CD14-positive monocyte (primary cell): Measurements from ENCODE around the gene CYTH1. TPM values are rescaled to one million over a fixed set of nuclear protein-coding genes. Genes with fewer than 3 reads are reported as not detected.

ENCODE experiments used
- DNase-seq, 3 donors: peaks; one replicate each; pipeline ENCODE4 v3.0.0-alpha.2; 2011 to 2022
- H2AFZ ChIP-seq: 2 replicates; pipeline ENCODE4 v1.6.0; 2012; ENCODE audit warnings: mild to moderate bottlenecking, low read depth, low read length, inconsistent platforms; ENCODE audit not compliant: insufficient read depth, poor library complexity, severe bottlenecking
- H3K27ac ChIP-seq, 2 donors: 1 replicate in 1 of 2; 2 replicates in 1 of 2; pipeline ENCODE4 v1.5.1; 2012 to 2013; ENCODE audit warnings: low read length in 2 of 2, control low read depth in 1 of 2, inconsistent platforms in 1 of 2, low read depth in 1 of 2, mild to moderate bottlenecking in 1 of 2
- H3K27me3 ChIP-seq, 2 donors: one replicate each; pipeline versions ENCODE4 v1.6.0 to v1.6.1; 2011 to 2013; ENCODE audit warnings: low read length in 2 of 2; ENCODE audit not compliant: control insufficient read depth in 2 of 2, insufficient read depth in 2 of 2
- H3K36me3 ChIP-seq, 2 donors: replicated peaks in 1 of 2; 1 replicate in 1 of 2; 2 replicates in 1 of 2; pipeline versions ENCODE4 v1.5.1 to v1.6.1; 2012 to 2013; ENCODE audit warnings: low read length in 2 of 2, control low read depth in 1 of 2, inconsistent platforms in 1 of 2, mild to moderate bottlenecking in 1 of 2; ENCODE audit not compliant: insufficient read depth in 2 of 2, control insufficient read depth in 1 of 2
- H3K4me1 ChIP-seq, 2 donors: 1 replicate in 1 of 2; 2 replicates in 1 of 2; pipeline versions ENCODE4 v1.5.1 to v1.6.1; 2012 to 2013; ENCODE audit warnings: low read length in 2 of 2, control low read depth in 1 of 2, inconsistent platforms in 1 of 2, mild to moderate bottlenecking in 1 of 2, moderate library complexity in 1 of 2; ENCODE audit not compliant: insufficient read depth in 2 of 2, control insufficient read depth in 1 of 2
- H3K4me2 ChIP-seq: replicated peaks from 2 replicates; pipeline ENCODE3; 2012; ENCODE audit warnings: low read length, moderate library complexity, mild to moderate bottlenecking; ENCODE audit not compliant: poor library complexity, severe bottlenecking; ENCODE audit errors: extremely low read depth
- H3K4me3 ChIP-seq, 3 experiments: fragments of 200-600 bp in 1 of 3; sonication (generic) in 1 of 3; replicated peaks in 1 of 3; 1 replicate in 2 of 3; 2 replicates in 1 of 3; pipeline ENCODE4 v1.5.1; 2011 to 2013; ENCODE audit warnings: low read length in 3 of 3, mild to moderate bottlenecking in 3 of 3, control low read depth in 2 of 3, low read depth in 2 of 3, inconsistent platforms in 1 of 3, moderate library complexity in 1 of 3
- H3K79me2 ChIP-seq: 2 replicates; pipeline ENCODE4 v1.6.0; 2012; ENCODE audit warnings: mild to moderate bottlenecking, control low read depth, inconsistent platforms, low read length, moderate library complexity; ENCODE audit not compliant: insufficient read depth
- H3K9ac ChIP-seq: 2 replicates; pipeline ENCODE4 v1.6.0; 2017; ENCODE audit warnings: low read length, mild to moderate bottlenecking; ENCODE audit not compliant: insufficient read depth, poor library complexity, severe bottlenecking
- H3K9me3 ChIP-seq, 2 donors: replicated peaks in 1 of 2; 1 replicate in 1 of 2; 2 replicates in 1 of 2; pipeline versions ENCODE4 v1.5.1 to v1.6.1; 2012 to 2013; ENCODE audit warnings: low read length in 2 of 2, control low read depth in 1 of 2; ENCODE audit not compliant: control insufficient read depth in 1 of 2, insufficient read depth in 1 of 2
- H4K20me1 ChIP-seq: 2 replicates; pipeline ENCODE4 v1.6.0; 2012; ENCODE audit warnings: mild to moderate bottlenecking, low read length, control low read depth, moderate library complexity; ENCODE audit not compliant: insufficient read depth
- H3K27ac Mint-ChIP-seq, 7 donors: one replicate each; pipeline ENCODE4 v1.8.0; 2020; ENCODE audit warnings: mild to moderate bottlenecking in 7 of 7, mixed read lengths in 7 of 7, moderate library complexity in 6 of 7, inconsistent platforms in 2 of 7
- H3K27me3 Mint-ChIP-seq, 3 donors: one replicate each; pipeline ENCODE4 v1.8.0; 2021 to 2022; ENCODE audit warnings: low read depth in 3 of 3, mild to moderate bottlenecking in 3 of 3, mixed read lengths in 3 of 3, moderate library complexity in 3 of 3, inconsistent platforms in 1 of 3
- H3K36me3 Mint-ChIP-seq, 2 donors: one replicate each; pipeline ENCODE4 v1.8.0; 2020; ENCODE audit warnings: mixed read lengths in 2 of 2, inconsistent platforms in 1 of 2, mild to moderate bottlenecking in 1 of 2
- H3K4me1 Mint-ChIP-seq: one replicate; pipeline ENCODE4 v1.8.0; 2020; ENCODE audit warnings: mild to moderate bottlenecking, mixed read lengths
- H3K4me3 Mint-ChIP-seq, 2 donors: one replicate each; pipeline ENCODE4 v1.8.0; 2020; ENCODE audit warnings: mild to moderate bottlenecking in 2 of 2, mixed read lengths in 2 of 2, moderate library complexity in 1 of 2
- H3K9me3 Mint-ChIP-seq, 7 donors: one replicate each; pipeline ENCODE4 v1.8.0; 2020 to 2022; ENCODE audit warnings: mixed read lengths in 7 of 7, mild to moderate bottlenecking in 6 of 7, moderate library complexity in 6 of 7, inconsistent platforms in 2 of 7
- WGBS: methylation state at CpG from one replicate; pipeline ENCODE4 v1.1.5; 2013; ENCODE audit warnings: missing lambda C conversion rate; ENCODE audit not compliant: insufficient coverage; 5-methylcytosine and 5-hydroxymethylcytosine counted together
- intact Hi-C, 2 donors: fragments of 100-400 bp; cut with micrococcal nuclease; formaldehyde crosslinking; loops; one replicate each; pipeline versions ENCODE4 v1.15.0 to v1.15.1; 2023
- polyA plus RNA-seq, 3 donors: library from polyadenylated mRNA; depleted of rRNA in 1 of 3; unstranded in 2 of 3; stranded (reverse) in 1 of 3; fragments of 300-500 nt in 2 of 3; fragments of >200 nt in 1 of 3; fragmentation: Illumina TruSeq in 2 of 3; gene quantifications; 1 replicate in 2 of 3; 2 replicates in 1 of 3; pipeline ENCODE4 v1.2.3, GENCODE V29; 2012 to 2021
- TF ChIP-seq, protein P1 (sequence below): fragments of 200-600 bp; IDR thresholded peaks from one replicate; pipeline ENCODE4 v1.8.0; 2022; ENCODE audit warnings: antibody characterized with exemption, mild to moderate bottlenecking

The CYTH1 gene
- polyA plus RNA-seq, 3 donors = 68.6 to 211 (median 80.9) TPM

DNA sequence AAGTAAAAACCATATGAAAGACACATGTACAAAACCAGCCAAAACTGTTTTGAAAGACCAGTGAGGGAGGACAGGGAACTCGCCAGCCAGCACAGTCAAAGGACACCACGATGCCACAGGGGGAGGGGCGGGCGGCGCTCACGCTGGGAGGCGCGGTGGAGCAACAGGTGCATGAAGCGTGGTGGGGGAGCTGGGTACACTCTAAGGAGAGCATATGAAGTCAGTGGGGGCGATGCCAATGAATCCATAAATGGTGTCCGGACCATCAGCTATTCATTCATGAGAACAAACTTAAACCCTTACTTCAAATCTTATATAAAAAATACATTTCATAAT lies 103.9 kb downstream of the CYTH1 start:
- Mint-ChIP-seq H3K4me1 (no peaks in the 10 kb centered on the region), H3K4me3 (no peak overlapping the region), H3K36me3 (peaks cover 98 to 99% of the 10 kb centered on the region in 2 donors), H3K9me3 (peaks cover 0 to 2% (median 0%) of the 10 kb centered on the region in 7 donors), H3K27ac (peak overlapping the region in 3 of 7 donors; percentile 36 to 46 (median 42)), H3K27me3 (peaks cover 0 to 1% (median 1%) of the 10 kb centered on the region in 3 donors)
- no peak overlapping the region for H3K4me3 ChIP-seq
- intact Hi-C loops = no loop called here
- DNase-seq = no peak
- no peak overlapping the region for H3K9ac ChIP-seq
- TF ChIP-seq, protein P1, sequence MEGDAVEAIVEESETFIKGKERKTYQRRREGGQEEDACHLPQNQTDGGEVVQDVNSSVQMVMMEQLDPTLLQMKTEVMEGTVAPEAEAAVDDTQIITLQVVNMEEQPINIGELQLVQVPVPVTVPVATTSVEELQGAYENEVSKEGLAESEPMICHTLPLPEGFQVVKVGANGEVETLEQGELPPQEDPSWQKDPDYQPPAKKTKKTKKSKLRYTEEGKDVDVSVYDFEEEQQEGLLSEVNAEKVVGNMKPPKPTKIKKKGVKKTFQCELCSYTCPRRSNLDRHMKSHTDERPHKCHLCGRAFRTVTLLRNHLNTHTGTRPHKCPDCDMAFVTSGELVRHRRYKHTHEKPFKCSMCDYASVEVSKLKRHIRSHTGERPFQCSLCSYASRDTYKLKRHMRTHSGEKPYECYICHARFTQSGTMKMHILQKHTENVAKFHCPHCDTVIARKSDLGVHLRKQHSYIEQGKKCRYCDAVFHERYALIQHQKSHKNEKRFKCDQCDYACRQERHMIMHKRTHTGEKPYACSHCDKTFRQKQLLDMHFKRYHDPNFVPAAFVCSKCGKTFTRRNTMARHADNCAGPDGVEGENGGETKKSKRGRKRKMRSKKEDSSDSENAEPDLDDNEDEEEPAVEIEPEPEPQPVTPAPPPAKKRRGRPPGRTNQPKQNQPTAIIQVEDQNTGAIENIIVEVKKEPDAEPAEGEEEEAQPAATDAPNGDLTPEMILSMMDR = no peak
- no peaks in the 10 kb centered on the region for H3K27me3 ChIP-seq
- H2AFZ ChIP-seq = no peak overlapping the region
- H4K20me1 ChIP-seq = peaks cover 73% of the 10 kb centered on the region
- peak overlapping the region in 1 of 2 donors; percentile 15 for H3K27ac ChIP-seq
- H3K4me2 ChIP-seq = no peak overlapping the region
- no peaks in the 10 kb centered on the region for H3K9me3 ChIP-seq
- peaks cover 93 to 100% of the 10 kb centered on the region in 2 donors for H3K36me3 ChIP-seq
- no peaks in the 10 kb centered on the region for H3K79me2 ChIP-seq
- WGBS = 90% methylated on average over 2 of the region's 11 CpGs
- no peaks in the 10 kb centered on the region for H3K4me1 ChIP-seq

DNA sequence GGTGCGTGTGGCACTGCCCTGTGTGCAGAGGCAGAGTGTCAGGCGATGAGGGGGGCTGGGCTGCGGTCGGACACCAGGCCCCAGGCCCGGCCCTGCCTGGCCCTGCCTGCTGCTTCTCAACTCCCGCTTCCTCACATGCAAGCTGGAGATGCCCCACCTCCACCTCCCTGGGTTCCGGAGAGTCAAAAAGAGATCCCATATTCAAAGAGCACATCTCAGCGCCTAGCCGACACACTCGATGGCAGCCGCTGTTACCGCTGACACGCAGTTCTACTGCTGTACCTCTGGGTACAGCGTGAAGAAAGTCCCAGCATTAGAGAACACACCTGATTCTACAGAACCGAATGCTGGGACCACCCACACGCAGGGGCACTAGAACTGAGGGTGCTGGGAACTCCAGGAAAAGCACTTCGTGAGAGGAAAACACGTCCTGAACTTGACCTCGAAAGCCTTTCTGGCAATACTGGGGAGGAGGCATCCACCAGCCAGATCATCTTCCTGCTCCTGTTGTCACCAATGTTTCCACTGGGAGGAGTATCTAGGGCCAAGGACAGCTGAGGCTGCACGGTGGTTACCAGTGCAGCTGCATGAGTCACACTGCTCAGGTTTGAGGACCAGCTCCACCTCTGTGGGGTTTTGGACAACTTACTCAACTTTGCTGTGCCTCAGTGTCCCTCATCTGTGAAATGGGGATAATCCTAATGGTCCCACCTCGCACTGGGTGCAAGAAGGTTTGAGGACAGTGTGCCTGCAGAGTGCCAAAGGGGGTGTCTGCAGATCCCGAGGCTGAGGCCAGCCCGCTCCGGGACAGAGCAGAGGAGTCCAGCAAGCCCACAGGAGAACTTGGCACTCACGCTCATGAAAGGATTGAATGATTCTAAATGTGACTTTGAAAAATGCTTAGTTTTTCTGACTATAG lies 104.5 kb downstream of the CYTH1 start:
- H3K9me3 Mint-ChIP-seq = peaks cover 0 to 2% (median 0%) of the 10 kb centered on the region in 7 donors
- intact Hi-C loops = no loop called here
- peak overlapping the region in 5 of 7 donors; percentile 10 to 64 (median 36) for H3K27ac Mint-ChIP-seq
- Histone ChIP-seq H3K4me1 (no peaks in the 10 kb centered on the region), H3K27me3 (no peaks in the 10 kb centered on the region), H3K36me3 (peaks cover 94 to 100% of the 10 kb centered on the region in 2 donors), H4K20me1 (peaks cover 73% of the 10 kb centered on the region), H3K9ac (no peak overlapping the region), H2AFZ (no peak overlapping the region), H3K79me2 (no peaks in the 10 kb centered on the region), H3K4me3 (no peak overlapping the region), H3K4me2 (no peak overlapping the region), H3K27ac (peak overlapping the region in 1 of 2 donors; percentile 22), H3K9me3 (no peaks in the 10 kb centered on the region)
- H3K27me3 Mint-ChIP-seq = peaks cover 0 to 1% (median 1%) of the 10 kb centered on the region in 3 donors
- TF ChIP-seq, protein P1 = no peak
- H3K36me3 Mint-ChIP-seq = peaks cover 96 to 97% of the 10 kb centered on the region in 2 donors
- no peak overlapping the region for H3K4me3 Mint-ChIP-seq
- DNase-seq = no peak
- H3K4me1 Mint-ChIP-seq = no peaks in the 10 kb centered on the region
- WGBS = 97% methylated on average over 22 of the region's 25 CpGs
